Chondrocyte (in vitro differentiated cells): Measurements from ENCODE around the gene RBP3. TPM values are rescaled to one million over a fixed set of nuclear protein-coding genes. Genes with fewer than 3 reads are reported as not detected.

Experiments used
- DNase-seq: peaks from one replicate; pipeline ENCODE4 v3.0.0; 2021; ENCODE audit warnings: mixed read lengths, low spot score
- H3K27ac Mint-ChIP-seq: one replicate; pipeline ENCODE4 v1.8.0; 2021; ENCODE audit warnings: mild to moderate bottlenecking, moderate library complexity, mixed read lengths; ENCODE audit not compliant: unreplicated experiment
- H3K27me3 Mint-ChIP-seq: 2 replicates; pipeline ENCODE4 v1.8.0; 2021; ENCODE audit warnings: low read depth, mixed read lengths
- H3K36me3 Mint-ChIP-seq: 2 replicates; pipeline ENCODE4 v1.8.0; 2021; ENCODE audit warnings: low read depth, mixed read lengths
- H3K4me1 Mint-ChIP-seq: 2 replicates; pipeline ENCODE4 v1.8.0; 2021; ENCODE audit warnings: low read depth, mild to moderate bottlenecking, mixed read lengths
- H3K4me3 Mint-ChIP-seq: one replicate; pipeline ENCODE4 v1.8.0; 2021; ENCODE audit warnings: mild to moderate bottlenecking, moderate library complexity, mixed read lengths; ENCODE audit not compliant: unreplicated experiment
- H3K9me3 Mint-ChIP-seq: 2 replicates; pipeline ENCODE4 v1.8.0; 2021; ENCODE audit warnings: low read depth, mixed read lengths
- total RNA-seq: library from RNA; stranded (reverse); gene quantifications from 3 replicates; pipeline ENCODE4 v1.2.1, GENCODE V29; 2021
- TF ChIP-seq, protein P1 (sequence below): fragments of 200-600 bp; sonication (generic); IDR thresholded peaks from 2 replicates; pipeline ENCODE4 v1.5.0; 2021; ENCODE audit warnings: antibody characterized with exemption, mild to moderate bottlenecking, moderate library complexity

Gene RBP3
- total RNA-seq, 1 donor from 2014 or later: not detected

DNA sequence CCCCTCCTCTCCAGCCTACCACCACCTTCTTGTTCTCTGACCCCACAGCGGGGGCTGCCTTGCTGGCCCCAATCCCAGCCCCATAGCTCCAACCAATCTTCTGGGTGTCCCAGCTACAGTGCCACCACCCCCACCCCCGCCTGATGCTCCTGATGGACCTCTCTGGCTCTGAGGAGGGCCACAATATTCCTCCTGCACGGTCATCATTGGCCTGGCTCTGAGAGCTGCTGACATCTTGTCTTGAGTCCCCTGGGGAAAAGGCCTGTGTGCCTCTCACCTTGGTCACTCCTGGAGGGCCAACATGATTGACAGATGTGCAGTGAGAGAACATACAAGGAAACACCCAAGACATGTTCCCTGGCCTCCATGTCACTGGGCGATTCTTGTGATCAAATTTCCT, 18.3 kb upstream of the RBP3 start:
- no peaks in the 10 kb centered on the region for H3K9me3 Mint-ChIP-seq

DNA sequence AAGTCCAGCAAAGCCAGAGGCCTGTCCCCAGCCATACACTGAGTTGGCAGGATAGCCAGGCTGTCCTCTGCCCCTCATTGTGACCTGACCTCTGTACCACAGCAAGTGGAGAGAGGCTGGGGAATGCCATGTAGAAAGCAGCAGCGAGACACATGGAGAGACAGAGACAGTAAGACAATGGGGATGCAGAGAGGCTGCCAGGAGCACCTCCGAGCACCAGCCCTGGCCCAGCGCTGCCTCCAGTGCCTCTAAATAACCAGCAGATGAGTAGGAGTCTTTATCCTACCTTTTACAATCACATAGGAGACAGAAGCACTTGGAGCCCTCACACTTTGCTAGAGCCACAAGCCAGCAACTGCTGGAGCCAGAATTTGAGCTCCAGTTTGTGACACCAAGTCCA, 17.8 kb upstream of the RBP3 start:
- H3K27ac Mint-ChIP-seq: no peak overlapping the region
- H3K36me3 Mint-ChIP-seq: no peaks in the 10 kb centered on the region
- peaks cover 15% of the 10 kb centered on the region for H3K27me3 Mint-ChIP-seq
- H3K9me3 Mint-ChIP-seq: no peaks in the 10 kb centered on the region
- peaks cover 2% of the 10 kb centered on the region for H3K4me1 Mint-ChIP-seq
- peak; percentile 28 for DNase-seq
- H3K4me3 Mint-ChIP-seq: no peak overlapping the region
- TF ChIP-seq, protein P1, sequence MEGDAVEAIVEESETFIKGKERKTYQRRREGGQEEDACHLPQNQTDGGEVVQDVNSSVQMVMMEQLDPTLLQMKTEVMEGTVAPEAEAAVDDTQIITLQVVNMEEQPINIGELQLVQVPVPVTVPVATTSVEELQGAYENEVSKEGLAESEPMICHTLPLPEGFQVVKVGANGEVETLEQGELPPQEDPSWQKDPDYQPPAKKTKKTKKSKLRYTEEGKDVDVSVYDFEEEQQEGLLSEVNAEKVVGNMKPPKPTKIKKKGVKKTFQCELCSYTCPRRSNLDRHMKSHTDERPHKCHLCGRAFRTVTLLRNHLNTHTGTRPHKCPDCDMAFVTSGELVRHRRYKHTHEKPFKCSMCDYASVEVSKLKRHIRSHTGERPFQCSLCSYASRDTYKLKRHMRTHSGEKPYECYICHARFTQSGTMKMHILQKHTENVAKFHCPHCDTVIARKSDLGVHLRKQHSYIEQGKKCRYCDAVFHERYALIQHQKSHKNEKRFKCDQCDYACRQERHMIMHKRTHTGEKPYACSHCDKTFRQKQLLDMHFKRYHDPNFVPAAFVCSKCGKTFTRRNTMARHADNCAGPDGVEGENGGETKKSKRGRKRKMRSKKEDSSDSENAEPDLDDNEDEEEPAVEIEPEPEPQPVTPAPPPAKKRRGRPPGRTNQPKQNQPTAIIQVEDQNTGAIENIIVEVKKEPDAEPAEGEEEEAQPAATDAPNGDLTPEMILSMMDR: no peak

More for the DNA sequence above, 18.3 kb upstream of the RBP3 start:
- Mint-ChIP-seq H3K4me1 (peaks cover 2% of the 10 kb centered on the region), H3K27ac (no peak overlapping the region), H3K4me3 (no peak overlapping the region), H3K36me3 (no peaks in the 10 kb centered on the region), H3K27me3 (peaks cover 14% of the 10 kb centered on the region)
- DNase-seq: peak; percentile 25
- TF ChIP-seq, protein P1: no peak

DNA sequence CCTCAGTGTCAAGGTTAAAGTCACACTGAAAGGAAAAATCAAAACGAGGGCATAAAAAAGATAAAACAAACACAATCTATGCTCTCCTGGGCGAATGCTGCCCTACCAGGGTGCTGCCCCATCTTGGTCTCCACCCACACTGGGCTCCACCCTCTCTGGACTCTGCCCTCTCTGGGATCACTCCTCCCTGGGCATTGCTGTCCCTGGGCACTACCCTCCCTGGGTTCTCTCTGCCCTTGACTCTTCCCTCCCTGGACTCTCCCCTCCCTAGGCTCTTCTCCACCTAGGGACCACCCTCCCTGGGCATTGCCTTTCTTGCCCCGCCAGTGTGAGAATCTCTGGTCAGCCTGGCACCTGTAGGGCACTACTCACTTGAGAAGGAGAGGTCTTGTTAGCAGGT, 17.4 kb upstream of the RBP3 start:
- peak; percentile 49 for DNase-seq
- Mint-ChIP-seq H3K4me1 (peaks cover 2% of the 10 kb centered on the region), H3K27ac (no peak overlapping the region), H3K9me3 (no peaks in the 10 kb centered on the region), H3K27me3 (peaks cover 17% of the 10 kb centered on the region), H3K4me3 (no peak overlapping the region), H3K36me3 (no peaks in the 10 kb centered on the region)
- TF ChIP-seq, protein P1: no peak

- Mint-ChIP-seq H3K36me3 (no peaks in the 10 kb centered on the region), H3K4me1 (peaks cover 2% of the 10 kb centered on the region), H3K27me3 (peaks cover 21% of the 10 kb centered on the region), H3K4me3 (no peak overlapping the region), H3K27ac (no peak overlapping the region), H3K9me3 (no peaks in the 10 kb centered on the region)
- TF ChIP-seq, protein P1: no peak
- peak; percentile 59 for DNase-seq
These were observed 16.7 kb upstream of the RBP3 start for GRCh38 chr10:47331491-47331890.

DNA sequence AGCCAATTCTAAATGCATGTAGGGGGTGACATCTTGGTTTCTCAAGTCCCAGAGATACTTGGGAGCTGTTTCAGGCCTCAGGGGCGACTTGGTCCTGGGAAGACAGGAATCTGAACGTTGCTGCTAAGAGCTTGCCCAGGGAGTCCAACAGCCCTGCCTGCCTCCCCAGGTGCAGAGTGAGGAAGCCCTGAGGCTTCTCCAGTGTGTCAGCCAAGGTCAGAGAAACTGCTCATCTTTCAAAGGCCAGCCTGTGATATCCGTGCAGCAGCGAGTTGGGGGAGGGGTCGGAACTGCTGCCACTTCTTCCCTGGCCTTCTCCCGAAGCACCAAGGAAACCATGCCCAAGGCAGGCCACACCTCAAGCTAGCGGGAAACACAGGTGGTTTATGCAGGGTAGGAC, 16.2 kb upstream of the RBP3 start:
- Mint-ChIP-seq H3K4me3 (no peak overlapping the region), H3K4me1 (peaks cover 2% of the 10 kb centered on the region), H3K36me3 (no peaks in the 10 kb centered on the region), H3K27me3 (peaks cover 21% of the 10 kb centered on the region), H3K9me3 (no peaks in the 10 kb centered on the region), H3K27ac (no peak overlapping the region)
- peak; percentile 25 for DNase-seq
- TF ChIP-seq, protein P1: no peak
